Femur (tissue), 1 donor: ENCODE measurements around the gene AADAC.
"Not testable (repeated sequence)": the region's sequence is repeated elsewhere in the genome, so short reads cannot be mapped to it uniquely, and the experiment has no call there.

Experiments
- DNase-seq: peaks from one replicate; pipeline ENCODE4 v3.0.0-alpha.2; 2017

AADAC gene

DNA sequence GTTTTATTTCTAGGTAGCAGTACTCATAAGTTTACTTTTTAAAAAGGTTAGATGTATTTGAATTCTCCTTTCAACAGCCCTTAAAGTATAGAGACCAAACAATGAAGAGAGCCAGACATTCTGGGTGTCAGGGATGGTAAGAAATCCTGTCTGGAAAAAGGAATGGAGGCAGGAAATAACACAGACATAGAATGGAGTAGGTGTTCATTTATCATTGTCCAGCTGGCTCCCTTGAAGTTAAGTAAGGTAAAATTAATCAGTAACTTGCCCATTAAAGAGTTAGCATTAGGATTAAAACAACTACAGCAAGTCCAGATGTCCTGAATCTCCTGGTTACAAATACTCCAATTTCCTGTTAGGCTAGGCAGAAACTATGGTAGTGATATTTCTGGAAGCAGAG is 46.0 kb downstream of the AADAC start:
- no peak for DNase-seq

GRCh38 chr3:151863611-151864010 is 49.7 kb downstream of the AADAC start:
- DNase-seq, result no peak

GRCh38 chr3:151864423-151865101 is 50.6 kb downstream of the AADAC start:
- no peak for DNase-seq

DNA sequence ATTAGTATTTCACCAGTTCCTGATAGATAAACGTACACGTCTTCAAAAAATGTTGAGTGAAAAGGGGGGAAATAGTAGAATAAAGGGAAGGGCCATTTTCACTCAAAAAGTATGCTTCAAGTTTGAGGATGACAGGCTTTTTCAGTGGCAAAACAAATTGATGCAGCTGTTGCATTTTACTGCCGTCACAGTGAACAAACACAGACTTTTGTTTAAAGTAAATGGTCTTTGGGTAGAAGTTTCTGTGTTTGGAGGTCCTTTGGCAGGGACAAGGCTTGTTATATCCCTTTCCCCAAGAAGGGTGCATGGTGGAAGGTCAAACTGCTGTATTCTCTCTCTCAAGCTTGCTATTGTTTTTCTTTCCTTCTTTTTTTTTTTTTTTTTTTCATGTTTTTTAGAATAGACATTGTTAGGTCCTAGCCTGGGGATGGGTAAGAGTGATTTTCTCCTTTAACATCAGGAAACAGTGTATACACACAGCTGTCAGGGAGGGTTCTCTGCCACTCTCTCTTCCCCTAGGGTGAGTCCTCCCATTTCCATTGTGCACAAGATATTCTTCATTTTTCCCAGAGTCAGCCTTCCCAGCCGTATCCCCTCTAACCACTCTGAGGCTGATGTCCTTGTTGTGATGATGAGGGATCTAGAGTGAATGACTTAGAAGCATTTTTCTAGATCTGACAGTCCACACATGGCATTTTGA is 52.9 kb downstream of the AADAC start:
- no peak for DNase-seq

- no peak for DNase-seq
Measured at GRCh38 chr3:151867666-151868065, 53.8 kb downstream of the AADAC start.

DNA sequence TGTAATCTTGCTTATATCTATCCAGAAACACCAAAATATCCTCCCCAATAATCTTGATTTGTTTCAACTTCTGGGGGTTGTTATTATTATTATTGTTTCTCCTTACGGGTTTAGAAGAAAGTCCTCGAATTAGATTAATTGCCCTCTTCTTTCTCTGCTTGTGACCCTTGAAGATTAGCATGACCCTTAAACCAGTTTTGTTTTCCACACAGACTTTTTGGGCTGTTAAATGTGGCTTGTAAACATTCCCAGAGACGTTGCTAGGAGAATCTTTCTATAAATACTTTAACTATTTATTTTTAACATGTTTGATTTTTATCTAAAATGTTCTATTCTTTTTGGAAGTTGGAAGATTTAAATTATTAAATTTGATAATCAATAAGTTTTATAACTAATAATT is 55.3 kb downstream of the AADAC start:
- no peak for DNase-seq

DNA sequence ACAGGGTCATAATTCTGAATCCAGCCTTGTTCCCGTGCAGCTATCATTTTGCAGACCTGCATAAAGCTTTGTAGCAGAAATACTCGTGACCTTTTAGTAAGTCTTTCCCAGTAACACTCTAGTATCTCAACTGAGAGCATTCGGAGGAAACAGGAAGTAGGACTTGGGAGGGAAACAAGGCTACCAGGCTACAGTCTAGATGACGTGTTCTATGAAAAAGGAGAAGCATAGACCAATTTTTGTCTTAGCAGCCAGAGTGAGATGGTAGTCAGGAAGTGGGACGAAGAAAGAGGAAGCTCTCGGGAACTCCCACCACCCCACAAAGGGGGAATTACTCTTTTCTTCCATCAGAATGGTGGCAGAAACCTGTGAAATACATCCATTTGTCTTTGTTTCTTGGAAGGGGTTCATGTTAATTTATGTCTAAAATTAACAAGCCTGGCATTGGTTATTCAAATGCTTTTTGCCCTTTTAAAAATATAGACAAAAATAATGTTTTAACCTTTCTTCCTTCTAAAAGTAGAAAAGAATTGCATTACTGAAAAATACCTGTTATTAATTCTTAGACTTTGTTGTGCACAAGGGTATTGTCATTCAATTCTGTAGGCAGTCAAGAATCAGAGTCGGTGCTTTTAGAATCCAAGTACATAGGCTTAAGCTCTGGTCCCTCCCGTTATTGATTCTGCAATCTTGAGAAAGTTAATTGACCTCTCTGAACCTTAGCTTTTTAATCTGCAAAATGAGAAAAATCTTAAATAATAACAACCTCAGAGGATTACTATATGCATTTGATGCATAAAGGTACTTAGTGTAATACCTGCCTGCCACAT is 57.9 kb downstream of the AADAC start:
- no peak for DNase-seq

GRCh38 chr3:151873398-151873797 is 59.5 kb downstream of the AADAC start, which contains the start of gene SUCNR1:
TSS of gene SUCNR1 (plus strand) at chr3:151873643. CDS start at chr3:151879893, 6,250 bp downstream.
- no peak for DNase-seq

DNA sequence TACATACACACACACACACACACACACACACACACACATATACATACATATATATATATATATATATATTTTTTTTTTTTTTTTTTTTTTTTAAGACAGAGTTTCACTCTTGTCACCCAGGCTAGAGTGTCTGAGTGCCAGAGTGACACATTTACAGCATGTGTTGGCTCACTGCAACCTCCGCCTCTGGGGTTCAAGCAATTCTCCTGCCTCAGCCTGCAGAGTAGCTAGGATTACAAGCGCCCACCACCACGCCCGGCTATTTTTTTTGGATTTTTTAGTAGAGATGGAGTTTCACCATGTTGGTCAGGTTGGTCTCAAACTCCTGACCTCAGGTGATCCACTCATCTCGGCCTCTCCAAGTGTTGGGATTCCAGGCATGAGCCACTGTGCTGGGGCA is 60.2 kb downstream of the AADAC start:
- not testable (repeated sequence) for DNase-seq

DNA sequence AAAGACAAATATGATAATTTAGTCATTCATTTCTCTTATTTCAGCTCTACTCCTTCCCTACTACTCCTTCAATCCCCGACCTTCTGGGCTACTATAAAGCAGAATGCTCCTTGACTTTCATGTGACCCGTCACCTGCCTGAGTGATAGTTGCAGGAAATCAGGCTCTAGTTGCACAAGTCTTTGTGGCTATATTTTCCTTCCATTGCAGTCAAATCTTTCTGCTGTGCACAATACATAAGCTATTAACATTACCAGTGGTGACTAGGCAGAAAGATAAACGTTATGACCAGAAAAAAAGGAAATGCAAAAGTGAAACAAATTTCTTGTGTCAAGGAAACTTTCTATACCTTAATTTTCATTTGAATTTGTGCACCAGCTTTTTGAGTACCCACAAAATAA is 61.8 kb downstream of the AADAC start:
- DNase-seq, result no peak

GRCh38 chr3:151877269-151877668 is 63.4 kb downstream of the AADAC start:
- DNase-seq, result no peak
